ENCODE results near the gene ARHGAP1.

DNA sequence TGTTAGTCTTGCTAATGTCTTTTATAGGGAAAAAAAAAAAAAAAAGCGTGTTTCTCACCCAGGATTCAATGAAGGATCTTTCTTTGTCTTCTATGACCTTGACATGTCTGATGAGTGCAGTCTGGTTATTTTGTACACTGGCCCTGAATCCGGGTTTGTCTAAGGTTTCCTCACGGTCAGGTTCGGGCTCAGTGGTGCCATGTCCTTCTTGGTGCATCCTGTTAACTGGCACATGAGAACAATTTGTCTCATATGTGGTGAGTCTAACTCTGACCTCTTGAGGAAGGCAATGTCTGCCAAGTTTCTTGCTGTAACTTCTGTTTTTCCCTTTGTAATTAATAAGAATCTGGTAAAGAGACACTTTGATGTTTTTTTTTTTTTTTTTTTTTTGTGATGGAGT lies 31.1 kb upstream of the ARHGAP1 start:
- TF ChIP-seq POLR2A (IDR thresholded peaks at IDR 0.05; ENCODE audit: low read depth, low read length) (no peak), POLR2AphosphoS5 (IDR thresholded peaks at IDR 0.05; ENCODE audit: low read depth, low read length) (no peak), POU2F2 (IDR thresholded peaks at IDR 0.05; ENCODE audit: low read depth, low read length) (no peak)

Data from GM12891 (cell line).